ENCODE results near the gene GZF1.

GZF1 gene

GRCh38 chr20:23320317-23320716 lies 41.7 kb upstream of the GZF1 start:
- TF ChIP-seq CTCF (IDR thresholded peaks at IDR 0.05; ENCODE audit: insufficient read depth, missing control alignments), result no peak
- DNase-seq (ENCODE audit: insufficient read length, low spot score), result no peak
- no peak for FAIRE-seq

GRCh38 chr20:23325107-23325506 lies 36.9 kb upstream of the GZF1 start:
- DNase-seq (ENCODE audit: insufficient read length, low spot score) (no peak), FAIRE-seq (no peak)
- no peak for TF ChIP-seq CTCF (IDR thresholded peaks at IDR 0.05; ENCODE audit: insufficient read depth, missing control alignments)

GRCh38 chr20:23326774-23327173 lies 35.2 kb upstream of the GZF1 start:
- no peak for DNase-seq (ENCODE audit: insufficient read length, low spot score)
- no peak for TF ChIP-seq CTCF (IDR thresholded peaks at IDR 0.05; ENCODE audit: insufficient read depth, missing control alignments)
- no peak for FAIRE-seq

GRCh38 chr20:23327617-23328333 lies 34.2 kb upstream of the GZF1 start:
- DNase-seq (ENCODE audit: insufficient read length, low spot score) (no peak), FAIRE-seq (no peak)
- no peak for TF ChIP-seq CTCF (IDR thresholded peaks at IDR 0.05; ENCODE audit: insufficient read depth, missing control alignments)

- FAIRE-seq, result no peak
- DNase-seq (ENCODE audit: insufficient read length, low spot score), result no peak
- no peak for TF ChIP-seq CTCF (IDR thresholded peaks at IDR 0.05; ENCODE audit: insufficient read depth, missing control alignments)
Measured at GRCh38 chr20:23331450-23332350, 30.3 kb upstream of the GZF1 start.

GRCh38 chr20:23332467-23332866 lies 29.5 kb upstream of the GZF1 start:
- no peak for FAIRE-seq
- no peak for DNase-seq (ENCODE audit: insufficient read length, low spot score)
- no peak for TF ChIP-seq CTCF (IDR thresholded peaks at IDR 0.05; ENCODE audit: insufficient read depth, missing control alignments)

- FAIRE-seq, result no peak
- TF ChIP-seq CTCF (IDR thresholded peaks at IDR 0.05; ENCODE audit: insufficient read depth, missing control alignments), result no peak
- no peak for DNase-seq (ENCODE audit: insufficient read length, low spot score)
Measured at GRCh38 chr20:23334111-23334510, 27.9 kb upstream of the GZF1 start.

Measured in D721Med (cell line).